Hepatocyte (in vitro differentiated cells): ENCODE measurements around the gene NMRK1.

Experiments used
- EZH2 ChIP-seq: fragments of 200-600 bp; sonication (generic); IDR thresholded peaks from 2 replicates; pipeline ENCODE4 v1.6.1; 2016; ENCODE audit warnings: antibody characterized with exemption, mild to moderate bottlenecking, borderline replicate concordance
- EZH2phosphoT487 ChIP-seq: fragments of 200-600 bp; sonication (generic); IDR thresholded peaks from one replicate; pipeline ENCODE4 v1.6.1; 2018; ENCODE audit warnings: antibody characterized with exemption, mild to moderate bottlenecking, low read depth, moderate library complexity; ENCODE audit not compliant: unreplicated experiment, severe bottlenecking
- TF ChIP-seq, protein P1 (sequence below): fragments of 200-600 bp; sonication (generic); IDR thresholded peaks from 2 replicates; pipeline ENCODE4 v1.5.1; 2016; ENCODE audit warnings: antibody characterized with exemption, mild to moderate bottlenecking; ENCODE audit not compliant: poor library complexity

DNA sequence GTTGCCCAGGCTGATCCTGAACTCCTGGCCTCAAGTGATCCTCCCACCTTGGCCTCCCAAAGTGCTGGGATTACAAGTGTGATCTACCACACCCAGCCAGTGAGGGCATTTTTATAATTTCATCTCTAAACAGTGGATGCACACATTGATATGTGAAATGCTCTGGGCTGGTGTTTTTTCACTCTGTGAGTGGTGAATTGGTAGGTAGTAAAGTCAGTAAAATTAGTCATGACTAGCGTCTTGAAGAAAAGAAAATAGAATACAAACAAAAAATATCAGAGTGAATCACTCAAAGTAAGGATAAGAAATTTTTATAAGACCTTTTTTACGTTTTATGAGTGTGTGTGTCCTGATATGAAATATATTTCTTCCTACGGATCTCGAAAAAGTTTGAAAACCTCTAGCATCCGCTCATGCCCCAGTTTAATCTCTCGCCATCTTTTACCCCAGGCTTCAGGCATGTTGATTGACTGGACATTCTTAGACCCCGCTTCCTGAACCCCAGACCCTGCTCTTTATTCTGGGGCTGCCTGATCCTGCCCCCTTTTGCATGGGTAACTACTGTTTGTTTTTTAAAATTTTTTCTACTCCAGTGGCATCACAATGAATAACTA lies 14.3 kb upstream of the NMRK1 start:
- no peak for TF ChIP-seq EZH2
- TF ChIP-seq, protein P1, sequence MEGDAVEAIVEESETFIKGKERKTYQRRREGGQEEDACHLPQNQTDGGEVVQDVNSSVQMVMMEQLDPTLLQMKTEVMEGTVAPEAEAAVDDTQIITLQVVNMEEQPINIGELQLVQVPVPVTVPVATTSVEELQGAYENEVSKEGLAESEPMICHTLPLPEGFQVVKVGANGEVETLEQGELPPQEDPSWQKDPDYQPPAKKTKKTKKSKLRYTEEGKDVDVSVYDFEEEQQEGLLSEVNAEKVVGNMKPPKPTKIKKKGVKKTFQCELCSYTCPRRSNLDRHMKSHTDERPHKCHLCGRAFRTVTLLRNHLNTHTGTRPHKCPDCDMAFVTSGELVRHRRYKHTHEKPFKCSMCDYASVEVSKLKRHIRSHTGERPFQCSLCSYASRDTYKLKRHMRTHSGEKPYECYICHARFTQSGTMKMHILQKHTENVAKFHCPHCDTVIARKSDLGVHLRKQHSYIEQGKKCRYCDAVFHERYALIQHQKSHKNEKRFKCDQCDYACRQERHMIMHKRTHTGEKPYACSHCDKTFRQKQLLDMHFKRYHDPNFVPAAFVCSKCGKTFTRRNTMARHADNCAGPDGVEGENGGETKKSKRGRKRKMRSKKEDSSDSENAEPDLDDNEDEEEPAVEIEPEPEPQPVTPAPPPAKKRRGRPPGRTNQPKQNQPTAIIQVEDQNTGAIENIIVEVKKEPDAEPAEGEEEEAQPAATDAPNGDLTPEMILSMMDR = no peak
- no peak for TF ChIP-seq EZH2phosphoT487
